GM12892 (cell line): ENCODE data around the gene SYNDIG1.

Experiments
- POLR2A ChIP-seq: IDR thresholded peaks from 2 replicates; pipeline ENCODE4 v1.6.1; 2011; ENCODE audit warnings: low read depth, low read length, control low read depth
- POLR2AphosphoS5 ChIP-seq: IDR thresholded peaks from 2 replicates; pipeline ENCODE4 v1.6.1; 2011; ENCODE audit warnings: low read depth, low read length, control low read depth
- TAF1 ChIP-seq: IDR thresholded peaks from 2 replicates; pipeline ENCODE4 v1.6.1; 2011; ENCODE audit warnings: low read depth, mild to moderate bottlenecking, control low read depth, low read length, borderline replicate concordance

DNA sequence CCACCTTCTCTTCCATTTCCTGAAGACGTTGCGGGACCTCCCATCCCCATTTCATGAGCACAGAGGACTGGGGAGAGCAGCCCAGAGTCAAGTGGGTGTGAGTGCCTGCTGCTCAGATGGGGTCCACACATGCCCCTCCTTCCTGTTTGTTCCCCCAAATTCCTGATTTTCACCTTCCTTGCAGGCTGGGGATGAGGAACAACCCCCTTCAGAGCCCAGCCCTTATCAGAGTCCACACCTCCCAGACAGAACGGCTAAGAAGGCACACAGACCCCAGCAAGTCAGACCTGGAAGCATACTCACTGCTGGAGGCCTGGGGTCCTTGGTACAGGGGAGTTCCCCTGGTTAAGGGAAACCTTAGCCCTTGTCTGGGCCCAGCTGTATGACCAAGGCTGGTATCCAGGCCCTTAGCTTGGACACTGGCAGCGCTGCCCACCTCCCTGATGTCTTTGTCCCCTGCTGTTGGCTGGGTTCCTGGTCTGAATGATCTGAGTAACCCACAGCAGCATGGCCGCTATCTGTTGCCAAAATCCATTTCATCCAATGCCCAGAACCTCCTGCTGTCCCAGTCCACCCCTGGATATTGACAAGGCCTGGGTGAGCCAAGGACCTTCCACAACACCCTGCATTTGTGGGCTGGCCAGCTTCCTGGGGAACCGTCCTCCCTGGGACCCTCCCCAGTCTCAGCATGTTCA, 230.9 kb downstream of the SYNDIG1 start:
- TF ChIP-seq POLR2A: no peak
- no peak for TF ChIP-seq POLR2AphosphoS5
- no peak for TF ChIP-seq TAF1
